HUES6 (cell line): ENCODE data around the gene ZZZ3.
A peak's percentile ranks its signal among the peaks of the same experiment; 100 is the strongest.
"Not testable (repeated sequence)": the region's sequence is repeated elsewhere in the genome, so short reads cannot be mapped to it uniquely, and the experiment has no call there.

Source experiments
- H3K27ac ChIP-seq: 2 replicates; pipeline ENCODE4 v1.7.0; 2013; ENCODE audit warnings: low read depth, mild to moderate bottlenecking, low read length, inconsistent platforms
- H3K27me3 ChIP-seq: 2 replicates; pipeline ENCODE4 v1.6.1; 2013; ENCODE audit warnings: low read length; ENCODE audit not compliant: control insufficient read depth, insufficient read depth
- H3K36me3 ChIP-seq: 2 replicates; pipeline ENCODE4 v1.6.1; 2013; ENCODE audit warnings: low read length; ENCODE audit not compliant: control insufficient read depth, insufficient read depth
- H3K4me1 ChIP-seq: 2 replicates; pipeline ENCODE4 v1.6.1; 2013; ENCODE audit warnings: low read length; ENCODE audit not compliant: control insufficient read depth, insufficient read depth
- H3K4me3 ChIP-seq: 2 replicates; pipeline ENCODE4 v1.5.1; 2013; ENCODE audit warnings: low read depth, low read length
- H3K9ac ChIP-seq: one replicate; pipeline ENCODE4 v1.6.1; 2013; ENCODE audit warnings: mild to moderate bottlenecking, low read length
- H3K9me3 ChIP-seq: 2 replicates; pipeline ENCODE4 v1.6.1; 2013; ENCODE audit warnings: low read depth, low read length; ENCODE audit not compliant: control insufficient read depth, insufficient read depth

The ZZZ3 gene

GRCh38 chr1:77682460-77683159, at the start of gene ZZZ3:
Gene ZZZ3, minus strand, starts transcription at chr1:77682658. Its CDS starts 49,304 bp downstream, at chr1:77633354.
- Histone ChIP-seq H3K9ac (peak within 1 kb of the TSS; percentile 99), H3K27ac (peak within 1 kb of the TSS; percentile 97), H3K9me3 (no peaks in the 10 kb centered on the region), H3K27me3 (no peaks in the 10 kb centered on the region), H3K4me1 (peaks cover 6% of the 10 kb centered on the region; the same call in 1 of the 2 replicates), H3K4me3 (peak within 1 kb of the TSS; percentile 94), H3K36me3 (no peaks in the 10 kb centered on the region; the same call in 1 of the 2 replicates)

- H3K4me3 ChIP-seq, result no peak overlapping the region
- H3K9me3 ChIP-seq, result no peaks in the 10 kb centered on the region
- no peak overlapping the region for H3K27ac ChIP-seq
- H3K4me1 ChIP-seq, result no peaks in the 10 kb centered on the region
- H3K27me3 ChIP-seq, result no peaks in the 10 kb centered on the region
- H3K9ac ChIP-seq, result no peak overlapping the region
- peaks cover 37% of the 10 kb centered on the region for H3K36me3 ChIP-seq
Measured at GRCh38 chr1:77732090-77732489, 49.6 kb upstream of the ZZZ3 start.

GRCh38 chr1:77725706-77726105, 43.2 kb upstream of the ZZZ3 start:
- H3K36me3 ChIP-seq, result peaks cover 85% of the 10 kb centered on the region
- H3K9ac ChIP-seq, result no peak overlapping the region
- no peaks in the 10 kb centered on the region for H3K4me1 ChIP-seq
- H3K27me3 ChIP-seq, result no peaks in the 10 kb centered on the region
- H3K9me3 ChIP-seq, result no peaks in the 10 kb centered on the region
- no peak overlapping the region for H3K4me3 ChIP-seq
- no peak overlapping the region for H3K27ac ChIP-seq

GRCh38 chr1:77718181-77718580, 35.7 kb upstream of the ZZZ3 start:
- Histone ChIP-seq H3K4me1 (no peaks in the 10 kb centered on the region), H3K27me3 (no peaks in the 10 kb centered on the region), H3K36me3 (peaks cover 59% of the 10 kb centered on the region), H3K9ac (no peak overlapping the region), H3K27ac (no peak overlapping the region), H3K9me3 (no peaks in the 10 kb centered on the region), H3K4me3 (no peak overlapping the region)

- peaks cover 57% of the 10 kb centered on the region for H3K36me3 ChIP-seq
- no peak overlapping the region for H3K9ac ChIP-seq
- H3K4me1 ChIP-seq, result no peaks in the 10 kb centered on the region
- H3K27me3 ChIP-seq, result no peaks in the 10 kb centered on the region
- no peaks in the 10 kb centered on the region for H3K9me3 ChIP-seq
- H3K27ac ChIP-seq, result no peak overlapping the region
- no peak overlapping the region for H3K4me3 ChIP-seq
Measured at GRCh38 chr1:77716065-77716464, 33.6 kb upstream of the ZZZ3 start.

GRCh38 chr1:77709727-77710126, 27.3 kb upstream of the ZZZ3 start:
- H3K27me3 ChIP-seq, result no peaks in the 10 kb centered on the region
- H3K27ac ChIP-seq, result no peak overlapping the region
- no peak overlapping the region for H3K9ac ChIP-seq
- H3K4me1 ChIP-seq, result no peaks in the 10 kb centered on the region
- H3K9me3 ChIP-seq, result no peaks in the 10 kb centered on the region
- peaks cover 57% of the 10 kb centered on the region for H3K36me3 ChIP-seq
- H3K4me3 ChIP-seq, result no peak overlapping the region

GRCh38 chr1:77706321-77706720, 23.9 kb upstream of the ZZZ3 start:
- no peaks in the 10 kb centered on the region for H3K9me3 ChIP-seq
- H3K27ac ChIP-seq, result no peak overlapping the region
- H3K36me3 ChIP-seq, result peaks cover 40% of the 10 kb centered on the region
- no peaks in the 10 kb centered on the region for H3K27me3 ChIP-seq
- no peak overlapping the region for H3K9ac ChIP-seq
- H3K4me1 ChIP-seq, result no peaks in the 10 kb centered on the region
- no peak overlapping the region for H3K4me3 ChIP-seq

- peaks cover 24% of the 10 kb centered on the region for H3K36me3 ChIP-seq
- H3K27ac ChIP-seq, result no peak overlapping the region
- H3K4me1 ChIP-seq, result no peaks in the 10 kb centered on the region
- H3K27me3 ChIP-seq, result no peaks in the 10 kb centered on the region
- no peak overlapping the region for H3K9ac ChIP-seq
- H3K4me3 ChIP-seq, result no peak overlapping the region
- H3K9me3 ChIP-seq, result no peaks in the 10 kb centered on the region
Measured at GRCh38 chr1:77704736-77705135, 22.3 kb upstream of the ZZZ3 start.

- H3K36me3 ChIP-seq, H3K4me1 ChIP-seq, H3K27me3 ChIP-seq, H3K9ac ChIP-seq, H3K9me3 ChIP-seq, H3K27ac ChIP-seq, H3K4me3 ChIP-seq: not testable (repeated sequence)
Measured at GRCh38 chr1:77699673-77700072, 17.2 kb upstream of the ZZZ3 start.

GRCh38 chr1:77697441-77697840, 15.0 kb upstream of the ZZZ3 start:
- no peak overlapping the region for H3K27ac ChIP-seq
- no peaks in the 10 kb centered on the region for H3K27me3 ChIP-seq
- H3K4me1 ChIP-seq, result no peaks in the 10 kb centered on the region
- H3K9me3 ChIP-seq, result no peaks in the 10 kb centered on the region
- H3K4me3 ChIP-seq, result no peak overlapping the region
- H3K9ac ChIP-seq, result no peak overlapping the region
- peaks cover 4% of the 10 kb centered on the region for H3K36me3 ChIP-seq

- H3K27ac ChIP-seq, result no peak overlapping the region
- H3K27me3 ChIP-seq, result no peaks in the 10 kb centered on the region
- no peak overlapping the region for H3K4me3 ChIP-seq
Measured at GRCh38 chr1:77688939-77689338, 6.5 kb upstream of the ZZZ3 start.

More at GRCh38 chr1:77688939-77689338, 6.5 kb upstream of the ZZZ3 start:
- no peaks in the 10 kb centered on the region for H3K36me3 ChIP-seq
- H3K9me3 ChIP-seq, result no peaks in the 10 kb centered on the region
- no peak overlapping the region for H3K9ac ChIP-seq
- H3K4me1 ChIP-seq, result 0 out of 2 replicates have a peak, but pooled peaks cover 2% of the 10 kb centered on the region
